Measurements from ENCODE around the gene CALHM4. TPM values are rescaled to one million over a fixed set of nuclear protein-coding genes. Genes with fewer than 3 reads are reported as not detected.

CALHM4 gene
- total RNA-seq, 4 donors from 2014 or later, result 1.8 to 12.5 (median 2.6) TPM; not detected in 1

- Histone ChIP-seq H3K27me3 (no peaks in the 10 kb centered on the region), H3K9me3 (no peaks in the 10 kb centered on the region), H3K4me1 (peaks cover 26% of the 10 kb centered on the region), H3K27ac (no peak overlapping the region), H3K4me3 (no peak overlapping the region), H3K36me3 (peaks cover 16% of the 10 kb centered on the region)
- TF ChIP-seq EP300 (IDR thresholded peaks at IDR 0.05) (no peak), POLR2AphosphoS5 (IDR thresholded peaks at IDR 0.05) (no peak), POLR2A (IDR thresholded peaks at IDR 0.05) (no peak)
- TF ChIP-seq, protein P1, sequence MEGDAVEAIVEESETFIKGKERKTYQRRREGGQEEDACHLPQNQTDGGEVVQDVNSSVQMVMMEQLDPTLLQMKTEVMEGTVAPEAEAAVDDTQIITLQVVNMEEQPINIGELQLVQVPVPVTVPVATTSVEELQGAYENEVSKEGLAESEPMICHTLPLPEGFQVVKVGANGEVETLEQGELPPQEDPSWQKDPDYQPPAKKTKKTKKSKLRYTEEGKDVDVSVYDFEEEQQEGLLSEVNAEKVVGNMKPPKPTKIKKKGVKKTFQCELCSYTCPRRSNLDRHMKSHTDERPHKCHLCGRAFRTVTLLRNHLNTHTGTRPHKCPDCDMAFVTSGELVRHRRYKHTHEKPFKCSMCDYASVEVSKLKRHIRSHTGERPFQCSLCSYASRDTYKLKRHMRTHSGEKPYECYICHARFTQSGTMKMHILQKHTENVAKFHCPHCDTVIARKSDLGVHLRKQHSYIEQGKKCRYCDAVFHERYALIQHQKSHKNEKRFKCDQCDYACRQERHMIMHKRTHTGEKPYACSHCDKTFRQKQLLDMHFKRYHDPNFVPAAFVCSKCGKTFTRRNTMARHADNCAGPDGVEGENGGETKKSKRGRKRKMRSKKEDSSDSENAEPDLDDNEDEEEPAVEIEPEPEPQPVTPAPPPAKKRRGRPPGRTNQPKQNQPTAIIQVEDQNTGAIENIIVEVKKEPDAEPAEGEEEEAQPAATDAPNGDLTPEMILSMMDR (IDR thresholded peaks at IDR 0.05), result no peak
- no peak for DNase-seq (ENCODE audit: low spot score in 2 of 2)
- WGBS, result 88% methylated on average over 2 of the region's 2 CpGs
These were observed 21.7 kb downstream of the CALHM4 start for GRCh38 chr6:116575227-116575626.

DNA sequence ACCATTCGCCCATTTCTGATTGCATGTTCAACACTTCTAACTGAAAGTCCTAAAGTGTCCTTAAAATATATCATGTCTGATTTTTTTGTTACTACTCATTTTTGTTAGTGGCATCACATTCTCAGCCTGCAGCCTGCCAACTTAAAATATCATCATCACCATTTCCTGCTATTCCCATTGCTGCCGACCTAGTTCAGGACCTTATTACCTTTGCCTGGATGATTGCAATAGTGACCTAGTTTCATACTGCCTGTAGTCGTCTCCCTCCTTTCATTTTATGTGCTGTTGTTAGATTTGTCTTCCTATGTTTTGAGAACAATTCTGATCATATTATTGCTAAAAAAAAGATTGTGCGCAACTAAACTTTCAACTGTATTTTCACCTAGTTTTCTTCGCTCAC, 23.9 kb downstream of the CALHM4 start:
- H3K27me3 ChIP-seq, result no peaks in the 10 kb centered on the region

DNA sequence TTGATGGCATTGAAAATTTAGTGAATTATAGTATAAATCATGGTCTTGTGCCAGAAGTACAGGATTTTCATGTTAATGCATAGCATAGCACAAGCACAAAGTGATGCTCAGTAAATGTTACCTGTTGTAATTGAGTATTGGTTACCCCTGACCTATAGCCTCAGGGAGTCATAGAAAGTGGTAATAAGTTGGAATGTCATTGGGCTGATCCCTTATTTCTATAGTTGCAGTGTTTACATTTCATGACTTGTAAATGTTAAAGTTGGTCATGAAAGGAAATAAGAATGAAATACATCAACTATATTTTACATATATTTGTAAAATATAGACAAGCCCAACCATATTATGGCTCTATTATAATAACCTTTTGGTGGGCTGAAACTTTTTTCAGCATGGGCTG, 24.8 kb downstream of the CALHM4 start:
- no peak for DNase-seq (ENCODE audit: low spot score in 2 of 2)
- Histone ChIP-seq H3K4me1 (peaks cover 8% of the 10 kb centered on the region), H3K36me3 (peaks cover 23% of the 10 kb centered on the region), H3K27me3 (no peaks in the 10 kb centered on the region), H3K27ac (no peak overlapping the region), H3K9me3 (no peaks in the 10 kb centered on the region), H3K4me3 (no peak overlapping the region)
- TF ChIP-seq POLR2A (IDR thresholded peaks at IDR 0.05) (no peak), EP300 (IDR thresholded peaks at IDR 0.05) (no peak), POLR2AphosphoS5 (IDR thresholded peaks at IDR 0.05) (no peak)
- TF ChIP-seq, protein P1 (IDR thresholded peaks at IDR 0.05), result no peak

More for the DNA sequence above, 23.9 kb downstream of the CALHM4 start:
- Histone ChIP-seq H3K9me3 (no peaks in the 10 kb centered on the region), H3K4me3 (no peak overlapping the region), H3K27ac (no peak overlapping the region), H3K36me3 (peaks cover 18% of the 10 kb centered on the region), H3K4me1 (peaks cover 17% of the 10 kb centered on the region)
- DNase-seq (ENCODE audit: low spot score in 2 of 2), result no peak
- 92% methylated on average over 5 of the region's 5 CpGs for WGBS
- TF ChIP-seq EP300 (IDR thresholded peaks at IDR 0.05) (no peak), POLR2AphosphoS5 (IDR thresholded peaks at IDR 0.05) (no peak), POLR2A (IDR thresholded peaks at IDR 0.05) (no peak)
- TF ChIP-seq, protein P1 (IDR thresholded peaks at IDR 0.05), result no peak

DNA sequence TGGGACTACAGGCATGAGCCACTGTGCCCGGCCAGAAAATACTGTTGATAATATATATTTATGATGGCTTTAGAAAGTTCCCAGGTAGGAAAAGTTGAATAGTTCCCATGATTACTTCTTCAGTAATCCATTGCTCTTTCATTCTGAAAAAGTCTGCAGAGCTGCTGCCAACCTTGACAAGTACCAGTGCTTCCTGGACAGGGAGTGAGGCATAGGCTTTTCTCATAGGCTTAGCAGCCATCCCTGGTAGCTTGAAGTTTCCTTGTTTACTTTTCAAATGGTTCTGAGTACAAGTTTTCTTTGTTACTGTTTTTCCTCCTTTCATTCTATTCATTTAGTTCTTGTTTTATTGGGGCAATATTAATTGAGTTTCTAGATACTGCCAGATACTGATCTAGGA, 25.6 kb downstream of the CALHM4 start:
- H3K4me3 ChIP-seq, result no peak overlapping the region
- WGBS, result 64% methylated on average over 1 of the region's 1 CpG
- TF ChIP-seq POLR2AphosphoS5 (IDR thresholded peaks at IDR 0.05) (no peak), POLR2A (IDR thresholded peaks at IDR 0.05) (no peak), EP300 (IDR thresholded peaks at IDR 0.05) (no peak)
- TF ChIP-seq, protein P1 (IDR thresholded peaks at IDR 0.05), result no peak
- H3K27ac ChIP-seq, result no peak overlapping the region
- peaks cover under 1% of the 10 kb centered on the region for H3K4me1 ChIP-seq
- DNase-seq (ENCODE audit: low spot score in 2 of 2), result no peak
- peaks cover 27% of the 10 kb centered on the region for H3K36me3 ChIP-seq
- H3K9me3 ChIP-seq, result no peaks in the 10 kb centered on the region
- H3K27me3 ChIP-seq, result no peaks in the 10 kb centered on the region

- DNase-seq (ENCODE audit: low spot score in 2 of 2), result no peak
- no peaks in the 10 kb centered on the region for H3K4me1 ChIP-seq
- TF ChIP-seq EP300 (IDR thresholded peaks at IDR 0.05), result no peak
- TF ChIP-seq, protein P1 (IDR thresholded peaks at IDR 0.05), result no peak
- peaks cover 25% of the 10 kb centered on the region for H3K36me3 ChIP-seq
- H3K27me3 ChIP-seq, result no peaks in the 10 kb centered on the region
- H3K27ac ChIP-seq, result no peak overlapping the region
- no peaks in the 10 kb centered on the region for H3K9me3 ChIP-seq
- WGBS, result 84% methylated on average over 2 of the region's 2 CpGs
- no peak overlapping the region for H3K4me3 ChIP-seq
These were observed 26.6 kb downstream of the CALHM4 start for GRCh38 chr6:116580198-116580597.
